PC-3 (cell line): ENCODE measurements around the gene UBTD1.

ENCODE experiments used
- CTCF ChIP-seq: fragments of 300-600 bp; sonication (generic); conservative IDR thresholded peaks from 2 replicates; pipeline ENCODE4 v1.5.1; 2017; ENCODE audit warnings: antibody characterized with exemption, low read depth, mild to moderate bottlenecking, low read length
- EZH2phosphoT487 ChIP-seq: fragments of 300-600 bp; sonication (generic); IDR thresholded peaks from 2 replicates; pipeline ENCODE4 v1.6.1; 2018; ENCODE audit warnings: mild to moderate bottlenecking, antibody characterized with exemption, low read length, borderline replicate concordance

- no peak for TF ChIP-seq CTCF
- no peak for TF ChIP-seq EZH2phosphoT487
Measured at GRCh38 chr10:97525086-97525485, 26.4 kb downstream of the UBTD1 start.
